Endothelial cell of umbilical vein (primary cell): Measurements from ENCODE around the gene CASD1. TPM values are rescaled to one million over a fixed set of nuclear protein-coding genes. Genes with fewer than 3 reads are reported as not detected.

Source experiments
- BruUV-seq: library from RNA; stranded (reverse); fragments of 400-500 nt; replicated peaks from 2 replicates; lab custom pipeline; 2021; lab: Mats Ljungman, UMichigan
- CTCF ChIA-PET: fragments of 300-600, 350-600 bp; sonication (Branson Sonifier 250); formaldehyde crosslinking; loops from one replicate; lab custom pipeline; 2021; ENCODE audit warnings: antibody characterized with exemption, inconsistent platforms; lab: Charles Lee
- POLR2A ChIA-PET: fragments of 300-600, 350-600 bp; sonication (Branson Sonifier 250); formaldehyde crosslinking; loops from one replicate; lab custom pipeline; 2021; ENCODE audit warnings: antibody characterized with exemption, inconsistent platforms; lab: Charles Lee
- DNase-seq: peaks from one replicate; pipeline ENCODE4 v3.0.0-alpha.2; 2011; ENCODE audit warnings: low read depth, low spot score
- FAIRE-seq: peaks from 2 replicates; lab custom pipeline; 2011; peaks lifted over from hg19 to GRCh38; lab: Jason Lieb, UNC
- H2AFZ ChIP-seq: 2 replicates; pipeline ENCODE4 v1.6.0; 2012; ENCODE audit warnings: low read depth, low read length, control low read depth, inconsistent platforms
- H3K27ac ChIP-seq: 2 replicates; pipeline ENCODE4 v1.5.1; 2011; ENCODE audit warnings: low read depth, mild to moderate bottlenecking, control low read depth, low read length, moderate library complexity; ENCODE audit not compliant: insufficient read depth
- H3K27me3 ChIP-seq, 2 experiments: 2 replicates each; pipeline versions ENCODE4 v1.6.0 to v1.6.1; 2011; ENCODE audit warnings: low read length in 2 of 2, mixed read lengths in 1 of 2; ENCODE audit not compliant: control insufficient read depth in 2 of 2, insufficient read depth in 2 of 2
- H3K36me3 ChIP-seq, 2 experiments: 2 replicates in 1 of 2; 3 replicates in 1 of 2; pipeline ENCODE4 v1.5.1; 2011; ENCODE audit warnings: low read length in 2 of 2, mild to moderate bottlenecking in 1 of 2, moderate library complexity in 1 of 2; ENCODE audit not compliant: control insufficient read depth in 2 of 2, insufficient read depth in 2 of 2; ENCODE audit errors: extremely low read depth in 1 of 2
- H3K4me1 ChIP-seq: 3 replicates; pipeline ENCODE4 v1.5.1; 2011; ENCODE audit warnings: mild to moderate bottlenecking, low read length; ENCODE audit not compliant: control insufficient read depth, insufficient read depth; ENCODE audit errors: extremely low read depth
- H3K4me2 ChIP-seq: 2 replicates; pipeline ENCODE4 v1.6.1; 2011; ENCODE audit warnings: low read length, control low read depth, mixed read lengths; ENCODE audit not compliant: insufficient read depth
- H3K4me3 ChIP-seq, 3 experiments: fragments of 200-600 bp in 1 of 3; sonication (generic), shearing (Covaris generic) in 1 of 3; replicated peaks in 1 of 3; 2 replicates each; pipeline ENCODE4 v1.5.1; 2011 to 2016; ENCODE audit warnings: control low read depth in 3 of 3, low read length in 3 of 3, mild to moderate bottlenecking in 2 of 3, inconsistent platforms in 1 of 3, low read depth in 1 of 3, moderate library complexity in 1 of 3; ENCODE audit not compliant: insufficient read depth in 1 of 3
- H3K79me2 ChIP-seq: 2 replicates; pipeline ENCODE4 v1.6.0; 2012; ENCODE audit warnings: low read length, inconsistent platforms; ENCODE audit not compliant: control insufficient read depth, insufficient read depth
- H3K9ac ChIP-seq: replicated peaks from 2 replicates; pipeline ENCODE3; 2011; ENCODE audit warnings: low read length, control low read depth; ENCODE audit not compliant: insufficient read depth; ENCODE audit errors: extremely low read depth
- H3K9me1 ChIP-seq: replicated peaks from 3 replicates; pipeline ENCODE4 v1.6.0; 2011; ENCODE audit warnings: mild to moderate bottlenecking, low read length; ENCODE audit not compliant: control insufficient read depth, insufficient read depth; ENCODE audit errors: extremely low read depth
- H3K9me3 ChIP-seq: replicated peaks from 2 replicates; pipeline ENCODE4 v1.5.1; 2012; ENCODE audit warnings: low read length, inconsistent platforms; ENCODE audit not compliant: control insufficient read depth, insufficient read depth
- H4K20me1 ChIP-seq: replicated peaks from 2 replicates; pipeline ENCODE3; 2011; ENCODE audit warnings: mild to moderate bottlenecking, low read length; ENCODE audit not compliant: control insufficient read depth, insufficient read depth; ENCODE audit errors: extremely low read depth
- EZH2 ChIP-seq: IDR thresholded peaks from 2 replicates; pipeline ENCODE4 v1.6.1; 2012; ENCODE audit warnings: borderline replicate concordance, low read depth, mild to moderate bottlenecking, moderate library complexity, low read length, inconsistent platforms; ENCODE audit not compliant: severe bottlenecking
- FOS ChIP-seq: IDR thresholded peaks from 2 replicates; pipeline ENCODE4 v1.6.1; 2011; ENCODE audit warnings: mild to moderate bottlenecking, low read length, moderate library complexity, borderline replicate concordance; ENCODE audit not compliant: insufficient read depth
- GATA2 ChIP-seq: IDR thresholded peaks from 2 replicates; pipeline ENCODE4 v1.7.0; 2011; ENCODE audit warnings: low read depth, mild to moderate bottlenecking, moderate library complexity, mixed read lengths, low read length; ENCODE audit not compliant: insufficient read length, insufficient read depth
- JUN ChIP-seq: IDR thresholded peaks from 2 replicates; pipeline ENCODE4 v1.6.1; 2011; ENCODE audit warnings: borderline replicate concordance, low read depth; ENCODE audit not compliant: insufficient read length, insufficient read depth
- MYC ChIP-seq: IDR thresholded peaks from one replicate; pipeline ENCODE4 v1.6.1; 2011; ENCODE audit warnings: mild to moderate bottlenecking, low read depth, low read length
- POLR2A ChIP-seq: IDR thresholded peaks from 2 replicates; pipeline ENCODE4 v1.6.1; 2012; ENCODE audit warnings: low read depth, mild to moderate bottlenecking, control low read depth, low read length
- POLR2AphosphoS5 ChIP-seq: IDR thresholded peaks from 2 replicates; pipeline ENCODE4 v1.6.1; 2012; ENCODE audit warnings: low read depth, mild to moderate bottlenecking, control low read depth, low read length, moderate library complexity; ENCODE audit not compliant: insufficient read depth
- dilution Hi-C: fragments of 300-500 bp; cut with MboI; formaldehyde crosslinking; loops from one replicate; pipeline ENCODE4 v1.15.0; 2019; ENCODE audit warnings: low sequenced_read_pairs; ENCODE audit not compliant: extremely low pct_ligation_motif_present
- intact Hi-C: fragments of 100-400 bp; cut with micrococcal nuclease; formaldehyde crosslinking; loops from one replicate; pipeline ENCODE4 v1.10.0; 2022
- polyA plus RNA-seq, 4 experiments: library from polyadenylated mRNA; depleted of rRNA in 3 of 4; stranded (reverse) in 3 of 4; unstranded in 1 of 4; fragments of >200 nt; gene quantifications; 2 replicates each; pipeline versions ENCODE4 v1.2.1 to v1.2.3, GENCODE V29; 2011 to 2012; ENCODE audit warnings: missing spikeins in 1 of 4
- total RNA-seq: library from RNA; stranded (reverse); gene quantifications from 2 replicates; pipeline ENCODE4 v1.2.3, GENCODE V29; 2021
- TF ChIP-seq, protein P1 (sequence below), 2 donors: IDR thresholded peaks; 1 replicate in 1 of 2; 2 replicates in 1 of 2; pipeline ENCODE4 v1.5.1; 2011; ENCODE audit warnings: low read length in 2 of 2, mild to moderate bottlenecking in 2 of 2, moderate library complexity in 2 of 2, control low read depth in 1 of 2, inconsistent platforms in 1 of 2, low read depth in 1 of 2; ENCODE audit not compliant: insufficient read depth in 1 of 2; ENCODE audit errors: extremely low read depth in 1 of 2
- TF ChIP-seq, protein P2 (sequence below): IDR thresholded peaks from 2 replicates; pipeline ENCODE4 v1.6.1; 2011; ENCODE audit not compliant: insufficient read depth, insufficient read length

CASD1 gene
- total and polyA plus RNA-seq, 2 donors (not counting 3 experiments of a cell fraction or from before 2014, with no cell fraction given) = 8.6 to 16.0 TPM

DNA sequence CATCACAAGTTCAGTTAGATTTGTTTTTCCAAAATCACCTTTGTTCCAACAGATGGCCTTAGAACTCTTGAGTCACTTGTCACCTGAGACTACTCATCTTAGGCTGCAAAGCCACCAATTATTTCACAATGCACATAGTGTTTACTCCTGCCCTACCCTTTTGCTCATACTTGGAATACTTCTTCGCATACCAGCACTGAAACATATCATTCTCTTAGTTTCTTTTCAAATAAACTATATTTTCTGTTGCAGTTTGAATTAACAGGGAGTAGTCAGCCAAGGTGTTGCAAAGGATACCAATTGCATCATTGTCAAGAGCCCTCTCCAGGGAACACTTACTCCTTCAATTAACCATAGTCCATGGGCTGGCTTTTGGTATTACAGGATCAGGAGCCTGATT, 71.0 kb downstream of the CASD1 start:
- H4K20me1 ChIP-seq = no peaks in the 10 kb centered on the region
- ChIA-PET POLR2A (no interaction called here), CTCF (interaction anchor here (1.2 kb wide), 1 partner anchor 21 kb away, joined by 3 read pairs; no protein-coding TSS in a partner anchor)
- FAIRE-seq (no peak), DNase-seq (no peak)
- dilution Hi-C loops (no loop called here), intact Hi-C loops (loop anchor here (10.0 kb wide), 1 partner anchor 56 kb away; no protein-coding TSS in a partner anchor)
- H3K27me3 ChIP-seq = no peaks in the 10 kb centered on the region
- no peaks in the 10 kb centered on the region for H3K9me3 ChIP-seq
- H3K36me3 ChIP-seq = no peaks in the 10 kb centered on the region
- no peak overlapping the region for H2AFZ ChIP-seq
- no peak overlapping the region for H3K4me2 ChIP-seq
- no peak overlapping the region for H3K9ac ChIP-seq
- H3K4me3 ChIP-seq = no peak overlapping the region
- H3K27ac ChIP-seq = no peak overlapping the region
- no peaks in the 10 kb centered on the region for H3K9me1 ChIP-seq
- no TSS peak for BruUV-seq
- TF ChIP-seq POLR2A (no peak), POLR2AphosphoS5 (no peak), EZH2 (no peak), FOS (no peak), JUN (no peak), GATA2 (no peak)
- H3K79me2 ChIP-seq = no peaks in the 10 kb centered on the region
- H3K4me1 ChIP-seq = no peaks in the 10 kb centered on the region

DNA sequence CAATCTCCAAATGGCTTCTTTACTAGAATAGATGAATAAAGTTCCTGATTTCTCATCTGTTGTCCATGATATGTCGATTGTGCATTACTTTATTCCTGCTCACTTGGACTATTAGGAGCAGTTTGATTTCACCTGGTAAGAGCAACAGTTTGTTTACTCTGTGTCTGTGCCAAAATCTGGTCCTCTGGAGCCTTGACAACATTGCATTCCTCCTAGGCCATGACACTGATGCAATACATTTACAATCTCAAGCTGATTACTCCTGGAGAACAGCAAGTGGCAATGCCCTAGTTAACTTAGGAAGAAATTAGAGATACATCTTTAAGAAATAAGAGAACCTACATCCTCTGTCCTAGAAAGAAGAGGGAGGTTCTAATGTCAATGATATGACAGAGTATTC, 74.5 kb downstream of the CASD1 start:
- DNase-seq = no peak
- H3K9me1 ChIP-seq = no peaks in the 10 kb centered on the region
- H2AFZ ChIP-seq = no peak overlapping the region
- H3K27ac ChIP-seq = no peak overlapping the region
- no peaks in the 10 kb centered on the region for H3K9me3 ChIP-seq
- no peak for FAIRE-seq
- TF ChIP-seq EZH2 (no peak), POLR2AphosphoS5 (no peak), MYC (no peak), POLR2A (no peak), JUN (no peak), FOS (no peak), GATA2 (no peak)
- TF ChIP-seq, protein P1, sequence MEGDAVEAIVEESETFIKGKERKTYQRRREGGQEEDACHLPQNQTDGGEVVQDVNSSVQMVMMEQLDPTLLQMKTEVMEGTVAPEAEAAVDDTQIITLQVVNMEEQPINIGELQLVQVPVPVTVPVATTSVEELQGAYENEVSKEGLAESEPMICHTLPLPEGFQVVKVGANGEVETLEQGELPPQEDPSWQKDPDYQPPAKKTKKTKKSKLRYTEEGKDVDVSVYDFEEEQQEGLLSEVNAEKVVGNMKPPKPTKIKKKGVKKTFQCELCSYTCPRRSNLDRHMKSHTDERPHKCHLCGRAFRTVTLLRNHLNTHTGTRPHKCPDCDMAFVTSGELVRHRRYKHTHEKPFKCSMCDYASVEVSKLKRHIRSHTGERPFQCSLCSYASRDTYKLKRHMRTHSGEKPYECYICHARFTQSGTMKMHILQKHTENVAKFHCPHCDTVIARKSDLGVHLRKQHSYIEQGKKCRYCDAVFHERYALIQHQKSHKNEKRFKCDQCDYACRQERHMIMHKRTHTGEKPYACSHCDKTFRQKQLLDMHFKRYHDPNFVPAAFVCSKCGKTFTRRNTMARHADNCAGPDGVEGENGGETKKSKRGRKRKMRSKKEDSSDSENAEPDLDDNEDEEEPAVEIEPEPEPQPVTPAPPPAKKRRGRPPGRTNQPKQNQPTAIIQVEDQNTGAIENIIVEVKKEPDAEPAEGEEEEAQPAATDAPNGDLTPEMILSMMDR (IDR thresholded peaks at IDR 0.05; ENCODE audit: extremely low read depth in 1 of 2, insufficient read depth in 1 of 2, low read depth in 1 of 2, low read length in 2 of 2) = no peak
- TF ChIP-seq, protein P2, sequence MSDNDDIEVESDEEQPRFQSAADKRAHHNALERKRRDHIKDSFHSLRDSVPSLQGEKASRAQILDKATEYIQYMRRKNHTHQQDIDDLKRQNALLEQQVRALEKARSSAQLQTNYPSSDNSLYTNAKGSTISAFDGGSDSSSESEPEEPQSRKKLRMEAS = no peak
- H3K36me3 ChIP-seq = no peaks in the 10 kb centered on the region
- POLR2A ChIA-PET = no interaction called here
- dilution Hi-C loops = no loop called here
- H3K4me1 ChIP-seq = no peaks in the 10 kb centered on the region
- intact Hi-C loops = loop anchor here (10.0 kb wide), 1 partner anchor 59 kb away; no protein-coding TSS in a partner anchor
- H4K20me1 ChIP-seq = no peaks in the 10 kb centered on the region
- no TSS peak for BruUV-seq
- CTCF ChIA-PET = interaction anchor here (1.1 kb wide), 1 partner anchor 9 kb away, joined by 4 read pairs; no protein-coding TSS in a partner anchor
- no peaks in the 10 kb centered on the region for H3K79me2 ChIP-seq
- H3K4me2 ChIP-seq = no peak overlapping the region
- H3K4me3 ChIP-seq = no peak overlapping the region
- H3K27me3 ChIP-seq = no peaks in the 10 kb centered on the region
- H3K9ac ChIP-seq = no peak overlapping the region
